Measurements from ENCODE around the gene DHRSX.

DHRSX gene

DNA sequence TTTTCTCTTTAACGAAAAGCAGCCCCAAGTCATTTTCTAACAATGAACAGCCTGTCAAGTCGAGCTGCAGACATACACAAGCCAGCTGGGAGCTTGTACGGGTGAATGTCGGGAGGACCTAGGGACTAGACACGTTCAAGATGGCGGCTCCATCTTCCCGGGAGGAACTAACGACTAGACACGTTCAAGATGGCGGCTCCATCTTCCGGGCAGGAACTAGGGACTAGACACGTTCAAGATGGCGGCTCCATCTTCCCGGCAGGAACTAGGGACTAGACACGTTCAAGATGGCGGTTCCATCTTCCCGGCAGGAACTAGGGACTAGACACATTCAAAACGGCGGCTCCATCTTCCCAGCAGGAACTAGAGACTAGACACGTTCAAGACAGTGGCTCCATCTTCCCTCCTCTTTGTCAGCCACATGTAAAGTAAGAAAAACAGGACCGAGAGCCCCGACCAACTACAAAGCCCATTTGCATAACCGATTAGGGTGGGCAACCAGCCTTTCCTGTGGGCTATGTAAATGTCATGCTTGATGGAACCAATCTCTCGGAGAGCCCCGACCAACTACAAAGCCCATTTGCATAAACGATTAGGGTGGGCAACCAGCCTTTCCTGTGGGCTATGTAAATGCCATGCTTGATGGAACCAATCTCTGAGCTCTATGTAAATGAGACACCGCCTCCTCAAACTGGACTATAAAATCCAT, 175.5 kb downstream of the DHRSX start:
- Histone ChIP-seq H3K9ac (ENCODE audit: low read length) (no peak overlapping the region), H4K20me1 (ENCODE audit: low read depth, low read length) (no peaks in the 10 kb centered on the region), H3K4me3 (ENCODE audit: insufficient read depth, low read length, poor library complexity, severe bottlenecking) (no peak overlapping the region), H3K27ac (ENCODE audit: low read depth, low read length) (no peak overlapping the region), H3K9me2 (replicated peaks; ENCODE audit: insufficient read depth, low read length) (no peaks in the 10 kb centered on the region), H3K79me2 (ENCODE audit: insufficient read depth, low read length) (no peaks in the 10 kb centered on the region), H3K4me2 (ENCODE audit: low read depth, low read length, poor library complexity, severe bottlenecking) (no peak overlapping the region), H2AFZ (ENCODE audit: low read depth, low read length, severe bottlenecking) (no peak overlapping the region), H3K36me3 (ENCODE audit: low read length) (no peaks in the 10 kb centered on the region), H3F3A (ENCODE audit: insufficient read depth) (no peaks in the 10 kb centered on the region), H3K27me3 (ENCODE audit: low read length) (no peaks in the 10 kb centered on the region), H3K9me3 (ENCODE audit: insufficient read depth, low read length) (no peaks in the 10 kb centered on the region)
- TF ChIP-seq EZH2phosphoT487 (conservative IDR thresholded peaks at IDR 0.05; ENCODE audit: low read length), result no peak
- TF ChIP-seq, protein P1, sequence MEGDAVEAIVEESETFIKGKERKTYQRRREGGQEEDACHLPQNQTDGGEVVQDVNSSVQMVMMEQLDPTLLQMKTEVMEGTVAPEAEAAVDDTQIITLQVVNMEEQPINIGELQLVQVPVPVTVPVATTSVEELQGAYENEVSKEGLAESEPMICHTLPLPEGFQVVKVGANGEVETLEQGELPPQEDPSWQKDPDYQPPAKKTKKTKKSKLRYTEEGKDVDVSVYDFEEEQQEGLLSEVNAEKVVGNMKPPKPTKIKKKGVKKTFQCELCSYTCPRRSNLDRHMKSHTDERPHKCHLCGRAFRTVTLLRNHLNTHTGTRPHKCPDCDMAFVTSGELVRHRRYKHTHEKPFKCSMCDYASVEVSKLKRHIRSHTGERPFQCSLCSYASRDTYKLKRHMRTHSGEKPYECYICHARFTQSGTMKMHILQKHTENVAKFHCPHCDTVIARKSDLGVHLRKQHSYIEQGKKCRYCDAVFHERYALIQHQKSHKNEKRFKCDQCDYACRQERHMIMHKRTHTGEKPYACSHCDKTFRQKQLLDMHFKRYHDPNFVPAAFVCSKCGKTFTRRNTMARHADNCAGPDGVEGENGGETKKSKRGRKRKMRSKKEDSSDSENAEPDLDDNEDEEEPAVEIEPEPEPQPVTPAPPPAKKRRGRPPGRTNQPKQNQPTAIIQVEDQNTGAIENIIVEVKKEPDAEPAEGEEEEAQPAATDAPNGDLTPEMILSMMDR (IDR thresholded peaks at IDR 0.05; ENCODE audit: insufficient read depth, low read length, poor library complexity, severe bottlenecking), result no peak

DNA sequence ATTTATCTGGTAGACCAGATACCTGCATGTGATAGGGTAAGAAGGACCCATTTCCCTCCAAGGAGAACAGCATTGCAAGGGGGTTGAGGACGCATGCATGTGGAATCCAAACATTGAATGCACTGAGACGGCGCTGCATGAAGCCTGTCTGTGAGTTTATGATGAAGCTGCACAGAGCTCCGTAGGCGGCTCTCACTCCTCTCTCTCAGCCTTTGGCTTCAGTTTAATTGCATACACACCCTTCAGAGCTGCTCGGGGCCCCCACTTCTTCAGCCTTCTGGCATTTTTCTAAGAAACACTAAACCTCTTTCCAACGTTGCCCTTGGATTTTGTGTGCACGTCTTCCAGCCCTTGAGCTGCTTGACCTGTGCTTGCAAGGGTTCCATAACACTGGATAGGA, 176.6 kb downstream of the DHRSX start:
- Histone ChIP-seq H4K20me1 (ENCODE audit: low read depth, low read length) (no peaks in the 10 kb centered on the region), H3F3A (ENCODE audit: insufficient read depth) (no peaks in the 10 kb centered on the region), H3K4me3 (ENCODE audit: insufficient read depth, low read length, poor library complexity, severe bottlenecking) (no peak overlapping the region), H3K9ac (ENCODE audit: low read length) (no peak overlapping the region), H3K27me3 (ENCODE audit: low read length) (no peaks in the 10 kb centered on the region), H2AFZ (ENCODE audit: low read depth, low read length, severe bottlenecking) (no peak overlapping the region), H3K9me3 (ENCODE audit: insufficient read depth, low read length) (no peaks in the 10 kb centered on the region), H3K9me2 (replicated peaks; ENCODE audit: insufficient read depth, low read length) (no peaks in the 10 kb centered on the region), H3K79me2 (ENCODE audit: insufficient read depth, low read length) (no peaks in the 10 kb centered on the region), H3K4me2 (ENCODE audit: low read depth, low read length, poor library complexity, severe bottlenecking) (no peak overlapping the region), H3K27ac (ENCODE audit: low read depth, low read length) (no peak overlapping the region), H3K36me3 (ENCODE audit: low read length) (no peaks in the 10 kb centered on the region)
- TF ChIP-seq EZH2phosphoT487 (conservative IDR thresholded peaks at IDR 0.05; ENCODE audit: low read length), result no peak
- TF ChIP-seq, protein P1 (IDR thresholded peaks at IDR 0.05; ENCODE audit: insufficient read depth, low read length, poor library complexity, severe bottlenecking), result no peak

DNA sequence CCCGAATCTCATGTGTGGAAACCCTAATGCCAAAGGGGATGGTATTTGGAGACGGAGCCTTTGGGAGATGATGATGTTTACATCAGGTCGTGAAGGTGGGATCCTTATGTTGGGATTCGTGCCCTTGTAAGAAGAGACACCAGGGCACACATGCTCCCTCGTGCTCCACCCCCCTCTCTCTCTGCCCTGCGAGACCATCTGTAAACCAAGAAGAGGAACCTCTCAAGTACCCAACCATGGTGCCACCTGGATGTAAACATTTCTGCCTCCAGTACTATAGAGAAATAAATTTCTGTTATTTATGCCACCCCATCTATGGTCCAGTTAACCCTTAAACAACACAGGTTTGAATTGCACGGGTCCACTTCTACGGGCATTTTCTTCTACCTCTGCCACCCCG, 179.4 kb downstream of the DHRSX start:
- Histone ChIP-seq H3K4me3 (ENCODE audit: insufficient read depth, low read length, poor library complexity, severe bottlenecking) (no peak overlapping the region), H3F3A (ENCODE audit: insufficient read depth) (no peaks in the 10 kb centered on the region), H3K9ac (ENCODE audit: low read length) (no peak overlapping the region), H3K36me3 (ENCODE audit: low read length) (no peaks in the 10 kb centered on the region), H3K9me2 (replicated peaks; ENCODE audit: insufficient read depth, low read length) (no peaks in the 10 kb centered on the region), H2AFZ (ENCODE audit: low read depth, low read length, severe bottlenecking) (no peak overlapping the region), H3K27ac (ENCODE audit: low read depth, low read length) (no peak overlapping the region), H3K27me3 (ENCODE audit: low read length) (no peaks in the 10 kb centered on the region), H3K4me2 (ENCODE audit: low read depth, low read length, poor library complexity, severe bottlenecking) (no peak overlapping the region), H3K79me2 (ENCODE audit: insufficient read depth, low read length) (no peaks in the 10 kb centered on the region), H4K20me1 (ENCODE audit: low read depth, low read length) (no peaks in the 10 kb centered on the region), H3K9me3 (ENCODE audit: insufficient read depth, low read length) (no peaks in the 10 kb centered on the region)
- no peak for TF ChIP-seq EZH2phosphoT487 (conservative IDR thresholded peaks at IDR 0.05; ENCODE audit: low read length)
- TF ChIP-seq, protein P1 (IDR thresholded peaks at IDR 0.05; ENCODE audit: insufficient read depth, low read length, poor library complexity, severe bottlenecking), result no peak

Measured in SU-DHL-6 (cell line).